ENCODE data around the gene PAM. TPM values are rescaled to one million over a fixed set of nuclear protein-coding genes. Genes with fewer than 3 reads are reported as not detected.

The PAM gene
- total and polyA plus RNA-seq, 2 donors (not counting 3 experiments of a cell fraction or from before 2014, with no cell fraction given): 118 to 176 TPM

GRCh38 chr5:102781786-102782185 lies 26.7 kb downstream of the PAM start:
- H2AFZ ChIP-seq (ENCODE audit: low read depth, low read length): peak overlapping the region; percentile 30
- peak overlapping the region; percentile 47 for H3K4me2 ChIP-seq (ENCODE audit: insufficient read depth, low read length)
- no peak for FAIRE-seq
- H3K9me3 ChIP-seq (replicated peaks; ENCODE audit: control insufficient read depth, insufficient read depth, low read length): no peaks in the 10 kb centered on the region
- ChIA-PET CTCF (interaction anchor here (0.7 to 3.4 kb wide), 12 partner anchors 9 to 443 kb away, joined by 3 to 30 read pairs (median 6); no protein-coding TSS in a partner anchor), POLR2A (no interaction called here)
- TF ChIP-seq GATA2 (IDR thresholded peaks at IDR 0.05; ENCODE audit: insufficient read depth, insufficient read length, low read depth, low read length) (no peak), POLR2A (IDR thresholded peaks at IDR 0.05; ENCODE audit: low read depth, low read length) (no peak), EZH2 (IDR thresholded peaks at IDR 0.05; ENCODE audit: borderline replicate concordance, low read depth, low read length, severe bottlenecking) (no peak), CTCF (IDR thresholded peaks at IDR 0.05; ENCODE audit: extremely low read depth in 1 of 2, insufficient read depth in 1 of 2, low read depth in 1 of 2, low read length in 2 of 2) (no peak), MAX (IDR thresholded peaks at IDR 0.05; ENCODE audit: insufficient read depth, insufficient read length) (no peak), POLR2AphosphoS5 (IDR thresholded peaks at IDR 0.05; ENCODE audit: insufficient read depth, low read depth, low read length) (no peak), FOS (IDR thresholded peaks at IDR 0.05; ENCODE audit: borderline replicate concordance, insufficient read depth, low read length) (no peak), JUN (IDR thresholded peaks at IDR 0.05; ENCODE audit: borderline replicate concordance, insufficient read depth, insufficient read length, low read depth) (no peak), MYC (IDR thresholded peaks at IDR 0.05; ENCODE audit: low read depth, low read length) (no peak)
- no peaks in the 10 kb centered on the region for H3K36me3 ChIP-seq (ENCODE audit: control insufficient read depth in 2 of 2, extremely low read depth in 1 of 2, insufficient read depth in 2 of 2, low read length in 2 of 2)
- no peaks in the 10 kb centered on the region for H3K27me3 ChIP-seq (ENCODE audit: control insufficient read depth in 2 of 2, insufficient read depth in 2 of 2, low read length in 2 of 2)
- H4K20me1 ChIP-seq (replicated peaks; ENCODE audit: control insufficient read depth, extremely low read depth, insufficient read depth, low read length): peaks cover 3% of the 10 kb centered on the region
- H3K27ac ChIP-seq (ENCODE audit: insufficient read depth, low read depth, low read length): no peak overlapping the region
- peaks cover 21% of the 10 kb centered on the region for H3K4me1 ChIP-seq (ENCODE audit: control insufficient read depth, extremely low read depth, insufficient read depth, low read length)
- no peaks in the 10 kb centered on the region for H3K9me1 ChIP-seq (replicated peaks; ENCODE audit: control insufficient read depth, extremely low read depth, insufficient read depth, low read length)
- dilution Hi-C loops (cut with MboI; ENCODE audit: extremely low pct_ligation_motif_present, low sequenced_read_pairs) (no loop called here), intact Hi-C loops (cut with micrococcal nuclease) (loop anchor here (2.0 kb wide), 2 partner anchors 67 to 83 kb away; no protein-coding TSS in a partner anchor)
- peak; percentile 40 for DNase-seq (ENCODE audit: low read depth, low spot score)
- peaks cover 6% of the 10 kb centered on the region for H3K79me2 ChIP-seq (ENCODE audit: control insufficient read depth, insufficient read depth, low read length)
- BruUV-seq (replicated peaks): no TSS peak
- H3K4me3 ChIP-seq (replicated peaks in 1 of 3; ENCODE audit: insufficient read depth in 1 of 3, low read depth in 1 of 3, low read length in 3 of 3): no peak overlapping the region
- no peak overlapping the region for H3K9ac ChIP-seq (replicated peaks; ENCODE audit: extremely low read depth, insufficient read depth, low read length)
